SH-SY5Y (cell line): ENCODE data around the gene ABCC1.

ENCODE experiments used
- GATA2 ChIP-seq: IDR thresholded peaks from 2 replicates; pipeline ENCODE4 v1.6.1; 2011; ENCODE audit warnings: mild to moderate bottlenecking, low read depth, low read length
- GATA3 ChIP-seq: IDR thresholded peaks from 2 replicates; pipeline ENCODE4 v1.6.1; 2011; ENCODE audit warnings: low read depth, mild to moderate bottlenecking, low read length, moderate library complexity

GRCh38 chr16:16036359-16036792 is 87.0 kb downstream of the ABCC1 start:
- no peak for TF ChIP-seq GATA3
- no peak for TF ChIP-seq GATA2
